Stimulated activated CD4-positive, alpha-beta T cell treated with anti-CD3 and anti-CD28 coated beads, TNF-alpha, amount 100 ng/mL, for 24 hours (primary cell): Measurements from ENCODE around the gene SPINK4.

Source experiments
- DNase-seq, 3 experiments: peaks; one replicate each; pipeline ENCODE4 v3.0.0-alpha.2; 2020; ENCODE audit warnings: low read depth in 3 of 3

The SPINK4 gene

DNA sequence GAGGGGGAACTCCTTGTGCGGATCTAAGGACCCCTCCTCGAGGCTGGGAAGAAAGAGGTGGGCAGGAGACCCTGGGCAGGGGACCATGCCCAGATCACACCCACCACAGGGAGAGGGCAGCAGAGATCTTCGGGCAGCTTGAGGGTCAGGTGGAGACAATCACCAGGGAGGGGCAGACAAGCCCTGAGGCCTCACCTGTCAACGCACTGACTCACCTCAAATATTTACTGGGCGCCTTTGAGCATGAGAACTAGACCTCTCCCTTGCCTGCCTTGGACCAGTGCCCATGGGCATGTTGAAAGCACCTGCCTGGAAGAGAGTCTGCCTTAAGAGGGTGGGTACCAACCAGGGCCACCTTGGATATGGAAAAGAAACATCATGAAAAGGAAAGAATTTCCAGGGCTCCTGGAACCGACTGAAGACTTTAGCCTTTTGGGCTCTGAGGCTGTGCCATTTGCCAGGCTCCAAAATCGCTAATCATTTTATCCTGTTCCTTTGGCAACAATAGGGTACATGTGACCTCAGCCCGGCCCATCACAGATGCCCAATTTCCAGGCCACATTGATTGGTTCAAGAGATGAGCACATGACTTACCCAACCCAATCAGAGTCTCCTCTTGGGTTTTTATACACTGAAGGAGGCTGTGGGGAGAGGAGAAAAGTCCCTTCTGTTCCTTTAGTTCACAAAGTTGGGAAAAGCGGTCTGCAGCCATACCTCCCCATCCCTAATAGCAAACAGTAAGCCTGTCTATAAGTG, 10.4 kb upstream of the SPINK4 start:
- DNase-seq: no peak

DNA sequence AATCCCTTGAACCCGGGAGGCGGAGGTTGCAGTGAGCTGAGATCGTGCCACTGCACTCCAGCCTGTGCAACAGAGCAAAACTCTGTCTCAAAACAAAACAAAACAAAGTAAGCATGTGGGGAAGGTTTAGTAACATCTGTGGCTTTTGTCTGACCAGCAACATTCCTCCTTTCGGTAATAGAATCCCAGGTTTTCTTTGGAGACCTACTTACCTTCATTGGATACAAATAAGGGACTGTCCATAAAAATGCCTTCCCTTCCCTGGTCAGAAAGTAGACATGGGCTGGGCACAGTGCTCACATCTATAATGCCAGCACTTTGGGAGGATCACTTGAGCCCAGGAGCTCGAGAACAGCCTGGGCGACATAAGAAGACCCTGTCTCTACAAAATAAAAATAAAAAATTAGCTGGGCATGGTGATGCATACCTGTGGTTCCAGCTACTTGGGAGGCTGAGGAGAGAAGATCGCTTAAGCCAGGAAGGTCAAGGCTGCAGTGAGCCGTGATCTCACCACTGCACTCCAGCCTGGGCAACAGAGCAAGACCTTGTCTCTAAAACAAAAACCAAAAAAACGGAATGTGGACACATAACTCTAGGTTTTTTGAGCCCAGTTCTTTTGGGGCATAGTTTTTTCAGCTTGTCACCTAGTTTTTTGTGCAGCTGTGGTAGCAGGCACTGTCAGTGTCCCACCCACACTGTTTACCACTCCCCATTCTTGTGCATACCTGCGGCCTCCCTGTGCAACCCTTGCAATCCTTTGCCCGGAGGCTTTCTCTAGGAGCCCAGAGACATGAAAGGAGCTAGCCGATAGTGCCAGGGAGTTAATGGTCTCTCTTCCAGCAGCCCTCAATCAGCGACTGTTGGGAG, 9.0 kb upstream of the SPINK4 start:
- DNase-seq: no peak

GRCh38 chr9:33231623-33231942, 8.4 kb upstream of the SPINK4 start:
- no peak for DNase-seq

- DNase-seq: no peak
Measured at GRCh38 chr9:33232815-33233214, 7.2 kb upstream of the SPINK4 start.

DNA sequence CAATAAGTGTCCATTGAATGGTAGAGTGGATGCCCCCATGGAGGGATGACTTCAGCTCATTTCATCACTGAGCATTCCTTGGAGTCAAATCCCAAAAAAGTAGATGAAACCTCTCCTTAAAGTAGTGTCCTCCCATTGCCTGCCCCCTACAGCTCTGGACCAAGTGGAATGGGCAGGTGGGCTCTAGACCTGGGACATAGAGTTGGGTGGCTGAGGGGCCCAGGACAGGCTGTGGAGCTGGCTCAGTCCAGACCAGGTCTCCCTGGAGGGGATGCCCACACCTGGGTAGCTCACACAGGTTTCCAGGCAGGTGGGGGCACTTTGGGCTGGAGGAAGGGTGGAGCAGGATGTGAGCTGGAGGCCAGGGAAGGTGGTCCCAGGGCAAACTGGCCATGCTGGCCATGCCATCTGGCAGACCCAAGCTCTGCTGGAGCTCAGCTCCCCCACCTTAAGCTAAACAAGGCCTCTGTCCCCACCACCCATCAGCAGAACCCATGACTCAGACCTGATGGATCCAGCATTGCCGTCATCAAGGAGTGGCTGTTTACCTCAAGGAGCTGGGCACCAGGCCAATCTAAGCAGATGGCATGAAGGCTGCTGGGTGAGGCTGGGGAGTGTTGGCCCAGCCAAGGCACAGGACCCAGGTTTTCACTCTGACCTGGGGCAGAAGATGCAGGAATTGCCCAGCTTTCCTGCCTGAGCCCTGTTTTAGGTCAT, 6.2 kb upstream of the SPINK4 start:
- DNase-seq: no peak

DNA sequence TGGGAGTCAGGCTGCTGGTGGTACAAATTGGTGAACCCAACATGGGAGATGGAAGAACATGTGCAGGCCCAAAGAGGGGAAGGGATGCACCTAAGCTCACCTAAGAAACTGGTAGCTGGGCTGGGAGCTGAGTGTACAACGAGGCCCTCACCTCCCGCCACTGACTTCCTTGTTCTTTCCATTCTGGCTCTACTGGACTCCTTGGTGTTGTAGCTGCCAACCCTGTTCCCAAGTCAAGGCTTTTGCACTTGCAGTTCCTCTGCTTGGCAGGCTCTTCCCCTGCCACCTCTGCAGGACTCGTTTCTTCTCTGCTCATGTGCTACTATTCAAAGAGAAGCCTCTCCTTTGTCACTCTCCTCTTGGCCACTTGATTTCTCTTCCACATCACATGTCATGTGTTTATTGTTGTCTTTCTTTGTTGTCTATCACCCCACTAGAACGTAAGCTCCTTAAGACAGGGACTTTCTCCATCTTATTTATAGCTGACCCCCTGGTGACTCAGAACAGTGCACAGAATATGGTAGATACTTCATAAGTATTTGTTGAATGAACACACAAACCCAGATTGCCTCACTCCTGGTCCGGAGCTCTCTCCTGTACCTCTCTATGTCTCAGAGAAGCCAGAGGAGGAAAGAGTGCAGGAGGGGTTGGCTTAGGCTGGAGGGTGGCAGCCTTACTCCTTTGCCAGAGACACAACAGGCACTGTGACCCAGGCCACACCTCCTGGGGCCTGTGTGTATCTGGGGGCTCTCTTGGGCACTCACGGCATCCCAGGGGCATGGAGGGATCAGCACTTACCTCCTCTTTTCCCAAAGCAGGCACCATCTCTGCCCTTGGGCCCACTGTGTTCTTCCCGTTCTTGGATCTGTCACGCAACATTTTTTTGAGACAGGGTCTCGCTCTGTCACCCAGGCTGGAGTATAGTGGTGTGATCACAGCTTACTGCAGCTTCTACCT, 5.2 kb upstream of the SPINK4 start:
- DNase-seq: no peak

DNA sequence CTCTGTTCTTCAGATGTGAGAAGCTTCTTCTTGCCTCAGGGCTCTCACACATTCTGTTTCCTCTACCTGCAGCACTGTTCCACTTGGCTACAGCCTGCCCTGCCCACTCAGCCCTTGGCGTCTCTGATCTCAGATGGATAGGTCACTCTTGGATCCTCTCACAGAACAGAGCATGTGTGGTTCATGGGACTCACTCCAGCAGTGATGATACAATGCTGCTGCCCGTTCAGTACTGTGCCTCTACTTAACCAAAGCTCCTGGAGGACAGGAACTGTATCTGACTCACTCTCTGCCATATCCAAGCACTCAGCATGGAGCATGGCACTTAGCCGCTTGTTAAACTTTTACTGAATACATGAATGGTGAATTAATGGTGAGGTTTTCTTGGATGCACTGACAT, 3.4 kb upstream of the SPINK4 start:
- no peak for DNase-seq

GRCh38 chr9:33241298-33241697, 1.3 kb downstream of the SPINK4 start:
- no peak for DNase-seq

- DNase-seq: no peak
Measured at GRCh38 chr9:33242609-33243134, 2.7 kb downstream of the SPINK4 start.

- no peak for DNase-seq
Measured at GRCh38 chr9:33244137-33244784, 4.3 kb downstream of the SPINK4 start.

DNA sequence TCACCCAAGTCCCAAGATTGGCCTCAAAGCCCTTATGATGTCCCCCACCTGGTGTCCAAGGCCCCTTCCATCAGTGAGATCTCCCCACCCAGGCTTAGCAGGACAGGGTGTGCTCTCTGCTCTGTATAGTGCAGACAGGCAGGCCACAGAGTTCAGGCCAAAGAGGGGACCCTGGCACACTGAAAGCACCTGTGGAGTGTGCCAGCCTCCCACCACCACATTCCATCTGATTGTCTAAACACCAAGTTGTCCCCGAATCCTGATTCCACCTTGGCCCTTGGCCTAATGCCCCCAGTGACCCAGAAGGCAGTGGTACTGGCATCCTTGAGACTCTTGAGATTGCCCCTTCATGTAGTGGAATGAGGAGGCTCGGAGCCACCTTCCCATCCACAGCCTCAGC, 5.4 kb downstream of the SPINK4 start:
- DNase-seq: no peak

- no peak for DNase-seq
Measured at GRCh38 chr9:33246269-33246860, 6.4 kb downstream of the SPINK4 start.

GRCh38 chr9:33248606-33249005, 8.6 kb downstream of the SPINK4 start:
- DNase-seq: no peak

- no peak for DNase-seq
Measured at GRCh38 chr9:33249087-33249658, 9.2 kb downstream of the SPINK4 start.

DNA sequence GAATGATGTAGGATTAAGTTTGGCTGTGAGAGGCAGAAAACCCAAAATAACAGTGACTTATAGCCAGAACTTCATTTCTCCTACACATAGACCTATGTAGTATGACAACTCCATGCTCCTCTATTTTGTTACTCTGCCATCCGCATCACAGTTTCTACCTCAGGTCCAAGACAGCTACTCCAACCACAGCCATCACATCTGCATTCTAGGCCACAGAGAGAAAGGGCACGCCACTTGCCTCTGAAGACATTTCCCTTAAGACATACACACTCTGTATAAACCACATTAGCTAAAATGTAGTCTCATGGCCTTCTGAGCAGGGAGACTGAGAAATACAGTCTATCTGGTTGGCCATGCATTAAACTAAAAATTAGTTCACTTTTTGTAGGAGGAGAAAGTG, 10.0 kb downstream of the SPINK4 start:
- DNase-seq: no peak

DNA sequence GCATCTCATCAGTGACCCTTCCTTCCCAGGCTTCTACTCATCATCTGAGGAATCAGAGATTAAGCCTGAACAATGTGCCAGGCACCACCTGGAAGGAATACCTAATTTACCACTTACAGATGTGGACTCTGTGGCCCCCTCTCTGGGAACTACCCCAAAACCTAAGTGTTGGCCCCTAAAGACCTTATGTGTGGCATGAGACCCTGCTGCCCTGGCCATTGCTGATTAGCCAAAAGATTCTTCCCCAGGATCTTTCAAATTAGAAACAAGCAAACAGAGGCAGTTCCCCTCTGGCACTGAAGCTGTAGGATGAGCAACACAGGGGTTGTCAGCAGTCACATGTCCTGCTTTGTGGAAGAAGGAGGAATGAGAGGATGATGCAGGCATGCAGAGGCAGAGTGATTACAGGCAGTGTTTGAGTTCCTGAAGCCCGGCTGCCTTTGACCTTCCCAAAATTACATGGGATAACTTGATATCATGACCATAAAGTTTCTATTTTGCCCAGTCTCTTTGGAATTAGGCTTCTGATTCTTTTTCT, 10.6 kb downstream of the SPINK4 start:
- DNase-seq: no peak

- DNase-seq: no peak
Measured at GRCh38 chr9:33254211-33254610, 14.2 kb downstream of the SPINK4 start.

- no peak for DNase-seq
Measured at GRCh38 chr9:33255014-33255413, 15.0 kb downstream of the SPINK4 start.

DNA sequence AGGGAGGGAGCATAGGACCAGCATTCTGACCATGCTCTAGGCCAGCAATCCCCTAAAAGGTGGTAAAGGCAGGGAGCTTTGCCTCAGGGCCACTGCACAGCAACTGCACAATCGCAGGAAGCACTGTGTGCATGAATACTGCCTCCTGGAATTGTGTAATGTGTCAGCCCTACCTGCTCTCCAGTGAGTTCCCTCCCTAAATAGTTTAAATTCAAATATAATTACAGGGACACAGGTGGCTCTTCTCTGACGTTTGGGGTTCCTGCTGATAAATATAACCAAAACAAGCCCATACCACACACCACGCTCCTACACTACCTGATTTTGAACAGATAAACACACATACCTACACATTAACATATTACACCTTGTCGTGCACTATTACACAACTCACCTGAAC, 15.5 kb downstream of the SPINK4 start:
- DNase-seq: no peak

DNA sequence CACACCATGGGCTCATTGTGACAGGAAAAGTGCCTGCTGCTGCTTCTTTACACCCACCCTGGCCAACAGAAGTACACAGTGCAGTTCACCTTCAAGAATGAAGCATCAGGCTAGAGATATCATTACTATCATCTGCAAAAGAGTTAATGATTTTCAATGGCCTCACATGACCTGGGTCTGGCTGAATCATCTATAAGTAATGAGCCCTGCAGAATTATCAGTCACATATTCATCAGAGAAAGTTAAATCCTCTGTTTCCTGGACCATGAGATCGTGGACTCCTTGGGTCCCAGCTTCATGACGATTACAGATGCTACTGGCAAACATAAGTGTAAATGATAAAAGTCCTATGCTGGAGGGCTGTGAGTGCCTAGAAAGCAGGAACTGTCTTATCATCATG, 16.3 kb downstream of the SPINK4 start:
- no peak for DNase-seq
